Fibroblast of villous mesenchyme (primary cell): ENCODE results near the gene ARHGEF28. TPM values are rescaled to one million over a fixed set of nuclear protein-coding genes. Genes with fewer than 3 reads are reported as not detected.

Experiments used
- DNase-seq: peaks from one replicate; pipeline ENCODE4 v3.0.0-alpha.2; 2010; ENCODE audit warnings: low read depth
- H3K4me3 ChIP-seq: 2 replicates; pipeline ENCODE4 v1.5.1; 2011; ENCODE audit warnings: low read depth, mild to moderate bottlenecking, low read length
- total RNA-seq: library from RNA; depleted of rRNA; stranded (reverse); fragments of >200 nt; gene quantifications from 2 replicates; pipeline ENCODE4 v1.2.3, GENCODE V29; 2012
- TF ChIP-seq, protein P1 (sequence below): IDR thresholded peaks from 2 replicates; pipeline ENCODE4 v1.5.1; 2012; ENCODE audit warnings: low read depth, mild to moderate bottlenecking, low read length; ENCODE audit not compliant: insufficient read depth

Gene ARHGEF28
- total RNA-seq, 1 donor: 40.2 TPM

DNA sequence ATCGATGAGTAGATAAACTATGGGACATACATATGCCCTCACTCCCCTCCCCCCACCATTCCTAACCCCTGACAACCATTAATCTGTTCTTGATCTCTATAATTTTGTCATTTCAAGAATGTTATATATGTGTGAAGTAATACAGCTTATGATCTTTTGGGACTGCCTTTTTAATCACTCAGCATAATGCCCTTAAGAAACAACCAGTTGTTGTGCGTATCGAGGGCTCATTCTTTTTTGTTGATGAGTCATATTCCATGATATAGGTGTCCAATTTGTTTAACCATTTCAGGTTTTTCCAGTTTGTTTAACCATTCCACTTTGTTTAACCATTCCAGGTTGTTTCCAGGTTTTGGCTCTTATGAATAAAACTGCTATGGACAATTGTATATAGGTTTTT lies 75.6 kb downstream of the ARHGEF28 start:
- DNase-seq: peak; percentile 15
- TF ChIP-seq, protein P1, sequence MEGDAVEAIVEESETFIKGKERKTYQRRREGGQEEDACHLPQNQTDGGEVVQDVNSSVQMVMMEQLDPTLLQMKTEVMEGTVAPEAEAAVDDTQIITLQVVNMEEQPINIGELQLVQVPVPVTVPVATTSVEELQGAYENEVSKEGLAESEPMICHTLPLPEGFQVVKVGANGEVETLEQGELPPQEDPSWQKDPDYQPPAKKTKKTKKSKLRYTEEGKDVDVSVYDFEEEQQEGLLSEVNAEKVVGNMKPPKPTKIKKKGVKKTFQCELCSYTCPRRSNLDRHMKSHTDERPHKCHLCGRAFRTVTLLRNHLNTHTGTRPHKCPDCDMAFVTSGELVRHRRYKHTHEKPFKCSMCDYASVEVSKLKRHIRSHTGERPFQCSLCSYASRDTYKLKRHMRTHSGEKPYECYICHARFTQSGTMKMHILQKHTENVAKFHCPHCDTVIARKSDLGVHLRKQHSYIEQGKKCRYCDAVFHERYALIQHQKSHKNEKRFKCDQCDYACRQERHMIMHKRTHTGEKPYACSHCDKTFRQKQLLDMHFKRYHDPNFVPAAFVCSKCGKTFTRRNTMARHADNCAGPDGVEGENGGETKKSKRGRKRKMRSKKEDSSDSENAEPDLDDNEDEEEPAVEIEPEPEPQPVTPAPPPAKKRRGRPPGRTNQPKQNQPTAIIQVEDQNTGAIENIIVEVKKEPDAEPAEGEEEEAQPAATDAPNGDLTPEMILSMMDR: no peak
- no peak overlapping the region for H3K4me3 ChIP-seq

DNA sequence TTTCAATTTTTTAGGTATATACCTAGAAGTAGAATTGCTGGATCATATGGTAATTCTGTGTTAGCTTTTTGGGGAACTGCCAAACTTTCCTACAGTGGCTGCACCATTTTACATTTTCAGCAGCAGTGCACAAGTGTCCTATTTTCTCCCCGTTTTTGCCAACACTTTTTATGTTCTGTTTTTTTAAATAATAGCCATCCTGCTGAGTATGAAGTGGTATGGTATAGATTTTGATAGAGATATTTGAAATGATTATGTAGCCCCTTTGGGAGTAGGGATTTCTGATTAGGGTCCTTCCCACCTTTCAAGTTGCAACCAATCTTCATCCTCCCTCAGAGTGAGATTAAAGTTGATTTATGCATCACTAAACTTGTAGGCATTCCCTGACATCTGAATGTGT lies 76.5 kb downstream of the ARHGEF28 start:
- DNase-seq: no peak
- TF ChIP-seq, protein P1: no peak
- no peak overlapping the region for H3K4me3 ChIP-seq

DNA sequence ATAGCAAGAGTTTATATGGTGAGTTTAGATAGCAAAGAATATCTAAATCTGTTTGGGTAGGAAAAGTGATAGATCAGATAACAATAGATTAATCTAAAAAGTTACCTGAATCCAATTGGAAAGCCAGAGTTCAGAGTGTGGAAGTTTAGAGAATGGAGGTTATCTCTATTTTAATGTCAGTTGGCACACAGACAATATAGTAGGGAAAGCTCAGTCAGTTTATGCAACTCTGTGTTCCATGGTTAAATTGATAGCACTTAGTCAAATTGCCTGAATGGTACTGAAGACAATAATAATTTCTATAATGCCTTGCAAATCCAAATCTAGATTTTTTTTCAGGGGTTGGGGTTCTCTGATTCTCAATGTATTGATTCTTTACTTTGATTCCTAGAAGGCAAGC lies 77.0 kb downstream of the ARHGEF28 start:
- H3K4me3 ChIP-seq: no peak overlapping the region
- TF ChIP-seq, protein P1: no peak
- no peak for DNase-seq

DNA sequence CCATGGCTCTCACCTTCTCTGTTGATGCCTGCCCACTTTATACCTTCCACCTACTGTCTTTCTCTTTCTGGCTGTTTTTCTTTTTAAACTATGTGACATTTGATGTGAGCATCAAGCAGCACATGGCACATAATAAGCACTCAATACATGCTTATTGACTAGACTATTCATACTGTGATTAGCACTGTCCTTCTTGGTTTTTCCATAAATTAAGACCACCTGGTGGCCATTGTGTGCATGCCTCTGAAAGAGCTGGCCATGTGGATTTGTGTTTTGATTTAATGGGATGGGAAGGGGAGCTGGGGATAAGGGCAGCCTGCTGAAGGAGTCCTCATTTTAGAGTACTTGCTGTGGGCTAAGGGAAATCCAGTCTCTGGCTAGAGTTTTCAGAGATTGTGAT lies 79.4 kb downstream of the ARHGEF28 start:
- TF ChIP-seq, protein P1: peak; percentile 11
- H3K4me3 ChIP-seq: no peak overlapping the region
- DNase-seq: no peak

DNA sequence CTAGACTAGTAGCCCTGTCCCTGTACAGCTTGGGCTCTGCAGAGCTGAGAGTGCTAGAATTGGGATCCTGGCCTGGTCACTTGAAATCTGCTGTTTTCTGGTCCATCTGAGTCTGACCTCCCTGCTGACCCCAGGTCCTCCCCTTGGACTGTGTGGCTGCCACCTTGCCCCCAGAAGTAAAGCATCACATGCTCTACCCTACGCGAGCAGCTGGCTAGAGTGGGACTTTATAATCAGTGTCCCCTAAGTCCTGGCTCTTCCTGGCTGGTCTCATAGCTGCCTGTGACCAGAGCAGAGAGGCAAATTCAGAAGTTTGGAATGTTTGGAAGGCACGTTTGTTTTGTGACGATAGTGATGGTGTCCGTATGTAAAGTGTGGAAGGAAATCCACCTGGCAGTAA lies 81.0 kb downstream of the ARHGEF28 start:
- DNase-seq: no peak
- TF ChIP-seq, protein P1: no peak
- H3K4me3 ChIP-seq: no peak overlapping the region

DNA sequence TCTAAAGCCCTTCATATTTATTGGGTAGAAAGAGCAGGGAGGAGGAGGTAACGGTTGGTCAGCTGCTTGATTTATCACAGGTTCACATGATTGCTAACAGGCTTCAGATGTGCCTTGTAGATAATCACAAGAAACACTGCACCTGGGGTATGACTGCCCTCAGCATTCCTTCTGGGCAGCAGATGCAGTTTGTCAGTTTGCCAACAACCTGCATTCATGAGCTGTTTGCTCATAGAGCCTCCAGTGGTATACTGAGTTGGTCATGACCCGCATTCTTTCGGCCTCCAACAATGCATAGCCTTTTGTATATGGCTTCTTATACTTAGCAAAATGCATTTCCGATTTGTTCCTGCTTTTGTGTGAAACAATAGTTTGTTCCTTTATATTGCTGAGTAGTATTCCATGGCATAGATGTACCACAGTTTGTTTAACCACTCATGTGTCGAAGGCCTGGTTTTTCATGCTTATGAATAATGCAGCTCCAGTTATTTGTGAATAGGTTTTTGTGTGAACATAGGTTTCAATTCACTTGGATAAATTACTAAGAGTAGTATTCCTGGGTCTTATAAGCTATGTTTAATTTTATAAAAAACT lies 83.6 kb downstream of the ARHGEF28 start:
- TF ChIP-seq, protein P1: no peak
- DNase-seq: no peak

DNA sequence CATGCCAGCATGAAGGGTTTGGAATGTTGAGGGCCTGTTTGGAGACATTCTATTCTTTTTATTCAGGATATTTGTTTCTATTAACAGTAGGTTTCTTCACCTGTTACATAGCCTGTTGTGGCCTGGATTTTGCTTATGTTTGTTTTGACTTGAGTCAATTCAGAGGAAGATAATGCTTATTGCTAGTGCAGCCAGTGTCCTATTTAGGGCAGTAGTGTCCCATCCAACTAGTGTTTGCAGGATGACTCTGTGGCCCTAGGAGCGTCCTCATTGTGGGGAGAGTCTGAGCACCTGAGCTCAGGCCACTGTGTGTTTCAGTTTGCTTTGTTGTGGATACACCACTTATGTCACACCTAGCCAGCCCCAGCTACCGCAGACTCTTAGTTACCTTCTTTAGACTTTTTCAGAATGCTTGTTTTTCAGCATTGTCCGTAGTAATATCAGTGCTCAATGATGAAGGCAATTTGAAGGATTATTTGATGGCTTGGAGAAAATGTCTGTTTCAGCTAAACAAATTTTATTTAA lies 90.3 kb downstream of the ARHGEF28 start:
- TF ChIP-seq, protein P1: no peak
- no peak for DNase-seq

More for the DNA sequence above, 83.6 kb downstream of the ARHGEF28 start:
- no peak overlapping the region for H3K4me3 ChIP-seq

More for the DNA sequence above, 90.3 kb downstream of the ARHGEF28 start:
- H3K4me3 ChIP-seq: no peak overlapping the region
